Activated CD8-positive, alpha-beta memory T cell treated with anti-CD3 and anti-CD28 coated beads, Interleukin-2, amount 50 U/mL, for 4 hours (primary cell): ENCODE results near the gene MARCHF7.
"Not testable (repeated sequence)": the region's sequence is repeated elsewhere in the genome, so short reads cannot be mapped to it uniquely, and the experiment has no call there.

Experiments used
- DNase-seq: peaks from one replicate; pipeline ENCODE4 v3.0.0-alpha.2; 2020

Gene MARCHF7

GRCh38 chr2:159712143-159712928, at the start of gene MARCHF7:
TSS of gene MARCHF7 (plus strand) at chr2:159712506. CDS start at chr2:159729023, 16,517 bp downstream.
- DNase-seq = peak; percentile 98

- DNase-seq = not testable (repeated sequence)
These were observed 44.9 kb upstream of the MARCHF7 start for GRCh38 chr2:159667423-159667822.

- no peak for DNase-seq
These were observed 41.3 kb upstream of the MARCHF7 start for GRCh38 chr2:159671047-159671446.

- DNase-seq = no peak
These were observed 34.7 kb upstream of the MARCHF7 start for GRCh38 chr2:159677654-159678053.

- no peak for DNase-seq
These were observed 31.6 kb upstream of the MARCHF7 start for GRCh38 chr2:159680692-159681091.

- no peak for DNase-seq
These were observed 28.5 kb upstream of the MARCHF7 start for GRCh38 chr2:159683817-159684216.

- no peak for DNase-seq
These were observed 27.5 kb upstream of the MARCHF7 start for GRCh38 chr2:159684796-159685195.

- DNase-seq = no peak
These were observed 17.7 kb upstream of the MARCHF7 start for GRCh38 chr2:159694500-159695040.

- DNase-seq = no peak
These were observed 16.4 kb upstream of the MARCHF7 start for GRCh38 chr2:159695795-159696448.

GRCh38 chr2:159703491-159703890, 8.8 kb upstream of the MARCHF7 start:
- no peak for DNase-seq

GRCh38 chr2:159706385-159706980, 5.8 kb upstream of the MARCHF7 start:
- DNase-seq = no peak

GRCh38 chr2:159708066-159708760, 4.1 kb upstream of the MARCHF7 start:
- DNase-seq = no peak

GRCh38 chr2:159710601-159711180, 1.6 kb upstream of the MARCHF7 start:
- no peak for DNase-seq

GRCh38 chr2:159711562-159712142, 654 bp upstream of the MARCHF7 start:
- DNase-seq = no peak

GRCh38 chr2:159712929-159713420, 669 bp downstream of the MARCHF7 start:
- no peak for DNase-seq

GRCh38 chr2:159713631-159714246, 1.4 kb downstream of the MARCHF7 start:
- DNase-seq = no peak

- DNase-seq = no peak
These were observed 2.1 kb downstream of the MARCHF7 start for GRCh38 chr2:159714247-159714930.

GRCh38 chr2:159715451-159715850, 3.1 kb downstream of the MARCHF7 start:
- no peak for DNase-seq

GRCh38 chr2:159716409-159716808, 4.1 kb downstream of the MARCHF7 start:
- not testable (repeated sequence) for DNase-seq

GRCh38 chr2:159716857-159717256, 4.6 kb downstream of the MARCHF7 start:
- no peak for DNase-seq

GRCh38 chr2:159720676-159721075, 8.4 kb downstream of the MARCHF7 start:
- DNase-seq = no peak
